HG03571 (cell line): ENCODE measurements around the gene SEZ6L2.
A peak's percentile ranks its signal among the peaks of the same experiment; 100 is the strongest.
"Not testable (repeated sequence)": the region's sequence is repeated elsewhere in the genome, so short reads cannot be mapped to it uniquely, and the experiment has no call there.

Source experiments
- ATAC-seq: cut with Tn5 transposase; IDR thresholded peaks from one replicate; pipeline ENCODE4 v1.9.1; 2021; ENCODE audit not compliant: unreplicated experiment

SEZ6L2 gene

GRCh38 chr16:29891525-29892457 lies 7.6 kb downstream of the SEZ6L2 start:
- ATAC-seq = no peak

DNA sequence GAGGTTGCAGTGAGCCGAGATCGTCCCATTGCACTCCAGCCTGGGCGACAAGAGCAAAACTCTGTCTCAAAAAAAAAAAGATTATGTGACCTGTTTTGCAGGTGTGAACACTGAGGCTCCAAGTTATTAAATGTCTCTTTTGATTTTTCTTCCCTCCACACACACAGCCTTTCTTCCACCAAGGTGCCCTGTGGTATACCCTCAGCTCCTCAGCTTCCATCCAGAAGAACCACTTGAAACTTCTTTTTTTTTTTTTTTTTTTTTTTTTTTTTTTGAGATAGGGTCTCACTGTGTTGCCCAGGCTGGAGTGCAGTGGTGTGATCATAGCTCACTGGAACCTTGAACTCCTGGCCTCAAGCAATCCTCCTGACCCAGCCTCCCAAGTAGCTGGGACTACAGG lies 10.0 kb downstream of the SEZ6L2 start:
- ATAC-seq = not testable (repeated sequence)

DNA sequence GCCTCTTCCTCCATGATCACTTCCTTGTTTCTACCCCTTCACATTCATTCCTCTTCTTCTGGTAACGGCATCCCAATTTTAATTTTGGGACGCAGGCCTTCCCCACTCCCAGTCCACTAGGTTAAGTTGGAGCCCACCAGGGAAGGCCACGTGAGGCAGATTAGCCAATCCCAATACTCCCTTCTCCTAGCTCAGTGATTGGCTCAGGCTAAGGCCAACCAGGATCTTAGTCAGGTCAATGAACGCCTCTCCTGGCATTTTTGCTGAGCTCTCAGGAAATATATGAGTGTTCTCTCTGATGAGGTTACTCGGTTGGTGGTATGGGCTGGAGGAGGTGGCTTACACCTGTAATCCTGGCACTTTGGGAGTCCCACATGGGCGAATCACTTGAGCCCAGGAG lies 15.4 kb downstream of the SEZ6L2 start:
- ATAC-seq = no peak

DNA sequence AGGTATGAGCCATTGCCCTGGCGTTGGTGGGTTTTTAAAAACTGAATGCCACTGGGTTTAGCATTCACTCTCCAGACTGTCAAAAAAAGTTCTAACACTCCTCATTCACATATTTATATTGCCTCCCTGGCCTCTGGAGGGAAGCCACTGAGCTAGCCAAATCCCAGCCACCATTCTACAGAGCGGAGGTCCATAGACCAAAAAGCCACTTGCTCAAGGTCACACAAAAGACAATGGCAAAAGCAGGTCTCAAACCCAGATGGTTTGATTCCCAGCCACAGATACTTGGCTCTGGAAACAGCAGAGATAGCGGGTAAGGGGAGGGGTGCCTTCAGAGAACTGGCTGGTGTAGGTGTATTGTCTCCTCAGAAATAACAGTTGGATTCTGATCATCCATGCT lies 18.3 kb downstream of the SEZ6L2 start:
- no peak for ATAC-seq

DNA sequence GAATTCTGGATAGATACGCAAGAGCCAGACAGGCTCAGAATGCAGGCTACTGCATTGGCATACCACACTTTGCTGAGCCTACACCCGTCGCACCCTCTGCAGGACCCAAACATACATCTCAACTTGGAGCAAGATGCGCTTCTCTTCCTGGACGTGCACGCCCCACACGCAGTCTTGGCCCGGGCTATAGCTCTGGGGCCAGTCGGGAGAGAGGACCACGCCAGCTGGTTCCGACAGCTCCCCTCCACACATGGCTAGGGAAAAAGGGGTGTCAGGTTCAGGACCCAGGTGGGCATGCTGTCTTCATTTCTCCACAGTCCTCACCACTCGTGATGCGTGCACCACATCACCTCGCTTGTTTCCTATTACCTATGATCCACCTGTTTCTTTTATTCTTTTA lies 21.2 kb downstream of the SEZ6L2 start:
- ATAC-seq = no peak

DNA sequence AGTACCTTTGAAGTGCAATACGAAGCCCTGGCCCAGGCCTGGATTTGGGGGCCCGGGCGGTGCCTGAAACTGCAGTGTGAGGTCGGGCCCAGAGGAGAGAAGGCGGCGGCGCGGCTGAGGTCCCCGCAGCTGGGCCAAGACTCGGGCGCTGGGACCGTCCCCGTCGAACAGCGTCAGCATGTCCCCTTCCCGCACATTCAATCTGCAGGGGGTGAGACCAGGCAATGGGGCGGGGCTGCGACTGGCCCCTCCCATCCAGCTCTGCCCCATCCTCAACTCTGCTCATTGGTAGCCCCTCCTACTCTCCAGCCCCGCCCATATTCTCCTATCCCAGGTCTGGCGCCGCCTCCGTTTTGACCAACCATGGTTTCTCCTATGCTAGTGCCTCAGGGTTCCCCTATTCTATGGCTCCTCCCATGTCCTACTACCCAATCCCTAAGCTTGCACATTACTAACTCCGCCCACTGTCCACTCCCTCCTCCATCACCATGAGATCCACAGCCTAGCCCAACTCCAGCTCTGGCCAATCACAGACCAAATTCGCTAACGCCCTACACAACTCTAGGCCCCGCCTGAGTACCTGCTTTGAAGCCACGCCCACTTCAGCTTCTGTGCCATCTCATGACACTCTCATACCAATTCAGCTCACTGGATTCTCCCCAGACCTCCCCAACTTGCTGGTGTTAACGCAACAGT lies 21.9 kb downstream of the SEZ6L2 start:
- ATAC-seq = no peak

DNA sequence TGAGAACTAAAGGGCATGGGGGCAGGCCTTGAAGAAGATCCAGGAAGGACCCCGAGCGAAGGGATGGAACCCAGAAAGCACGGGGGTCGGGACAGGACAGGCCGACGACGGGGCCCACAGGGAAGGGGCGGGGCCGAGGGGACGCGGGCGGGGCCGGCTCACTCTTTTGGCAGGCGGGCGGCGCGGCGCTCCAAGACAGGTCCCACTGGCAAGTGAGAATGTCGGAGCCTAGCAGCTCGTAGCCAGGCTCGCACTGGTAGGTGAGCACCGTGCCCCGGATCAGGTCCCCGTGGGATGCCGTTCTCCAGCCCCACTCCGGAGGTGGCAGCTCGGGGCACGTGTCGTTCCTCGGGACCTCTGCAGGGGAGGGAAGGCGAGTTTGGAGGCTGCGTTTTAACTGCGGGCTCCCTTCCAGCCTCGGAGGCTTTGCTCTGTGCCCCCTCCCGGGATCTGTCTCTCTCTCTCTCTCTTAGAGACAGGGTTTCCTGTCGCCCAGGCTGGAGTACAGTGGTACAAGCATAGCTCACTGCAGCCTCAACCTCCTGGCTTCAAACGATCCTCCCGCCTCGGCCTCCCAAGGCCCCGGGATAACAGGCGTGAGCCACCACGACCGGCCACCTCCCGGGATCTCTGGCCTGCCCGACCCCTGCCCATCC lies 22.6 kb downstream of the SEZ6L2 start:
- no peak for ATAC-seq

DNA sequence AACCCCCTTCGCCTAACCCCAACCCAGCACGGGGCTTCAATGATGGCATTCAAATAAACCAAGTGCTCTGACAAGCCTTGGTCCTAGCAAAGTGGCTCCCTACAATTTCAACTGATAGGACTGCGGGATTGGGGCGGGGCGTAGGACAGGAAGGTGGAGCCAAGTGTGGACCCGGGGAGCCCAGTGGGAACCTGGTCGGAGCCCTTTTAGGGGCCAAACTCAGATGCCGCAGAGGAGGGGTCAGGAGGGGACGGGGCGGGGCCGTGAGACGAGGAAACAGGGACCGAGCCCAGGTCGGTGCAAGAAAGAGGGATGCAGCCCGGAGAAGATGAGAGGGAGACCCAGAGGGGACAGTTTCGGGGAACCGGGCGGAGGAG lies 23.1 kb downstream of the SEZ6L2 start:
- ATAC-seq = no peak

DNA sequence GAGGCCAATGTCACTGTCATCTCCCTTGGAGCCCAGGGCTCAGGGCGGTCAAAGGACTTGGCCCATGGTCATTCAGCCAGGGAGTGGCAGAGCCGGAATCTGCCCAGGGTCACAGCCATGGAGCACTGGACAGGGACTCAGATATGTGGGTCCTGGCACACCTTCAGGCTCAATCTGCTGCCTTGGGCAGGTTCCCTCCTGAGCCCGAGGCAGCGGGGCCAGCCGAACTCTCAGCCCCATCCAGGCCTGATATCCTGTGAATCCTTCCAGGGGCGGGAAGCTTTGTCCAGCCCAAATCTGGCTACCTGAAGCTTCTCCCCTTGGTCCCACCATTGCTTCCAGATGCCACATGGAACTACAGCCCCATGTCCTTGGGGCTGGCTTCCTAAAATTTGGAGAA lies 24.1 kb downstream of the SEZ6L2 start:
- ATAC-seq = no peak

GRCh38 chr16:29873319-29873718 lies 26.0 kb downstream of the SEZ6L2 start:
- ATAC-seq = no peak

DNA sequence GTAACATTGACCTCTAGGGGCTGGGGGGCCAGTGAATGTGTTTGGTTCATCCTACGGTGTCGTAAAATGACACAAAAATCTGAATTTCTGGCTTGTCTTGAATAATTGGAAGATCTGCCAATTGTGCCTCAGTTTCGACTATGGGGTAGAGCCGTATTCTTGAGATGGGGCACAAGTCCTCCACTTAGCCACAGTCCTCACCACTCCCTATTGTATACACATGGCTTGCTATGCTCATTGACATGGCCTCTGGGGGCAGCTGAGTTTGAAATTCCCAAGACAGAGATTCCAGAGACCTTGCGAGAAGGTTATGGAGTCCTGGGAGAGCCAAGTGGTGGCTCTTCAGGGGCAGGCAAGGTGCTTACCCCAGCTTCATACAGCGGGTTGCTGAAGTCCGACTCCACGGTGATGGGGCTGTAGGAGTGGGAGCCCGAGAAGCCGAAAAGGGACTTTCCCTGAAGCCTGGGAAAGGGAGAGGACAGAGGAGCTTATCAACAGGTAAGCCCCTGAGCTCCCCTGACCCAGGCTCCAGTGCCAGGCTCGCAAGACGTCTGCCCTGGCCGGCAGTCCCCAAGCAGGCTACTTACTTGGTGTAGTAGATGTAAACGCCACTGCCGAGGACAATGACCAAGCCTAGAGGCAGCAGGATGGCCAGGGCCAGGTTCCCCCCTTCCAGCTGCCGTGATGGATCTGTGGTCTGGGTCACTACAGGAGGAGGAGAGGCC lies 27.4 kb downstream of the SEZ6L2 start:
- ATAC-seq = no peak

DNA sequence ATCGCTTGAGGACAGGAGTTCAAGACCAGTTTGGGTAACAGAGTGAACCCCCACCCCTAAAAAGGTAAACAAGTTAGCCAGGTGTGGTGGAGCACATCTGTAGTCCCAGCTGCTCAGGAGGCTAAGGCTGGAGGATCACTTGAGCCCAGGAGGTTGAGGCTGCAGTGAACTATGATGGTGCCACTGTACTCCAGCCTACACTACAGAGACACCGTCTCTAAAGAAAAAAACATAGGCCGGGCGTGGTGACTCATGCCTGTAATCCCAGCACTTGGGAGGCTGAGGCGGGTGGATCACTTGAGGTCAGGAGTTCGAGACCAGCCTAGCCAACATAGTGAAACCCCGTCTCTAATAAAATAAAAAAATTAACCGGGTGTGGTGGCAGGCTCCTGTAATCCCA lies 30.3 kb downstream of the SEZ6L2 start:
- not testable (repeated sequence) for ATAC-seq

DNA sequence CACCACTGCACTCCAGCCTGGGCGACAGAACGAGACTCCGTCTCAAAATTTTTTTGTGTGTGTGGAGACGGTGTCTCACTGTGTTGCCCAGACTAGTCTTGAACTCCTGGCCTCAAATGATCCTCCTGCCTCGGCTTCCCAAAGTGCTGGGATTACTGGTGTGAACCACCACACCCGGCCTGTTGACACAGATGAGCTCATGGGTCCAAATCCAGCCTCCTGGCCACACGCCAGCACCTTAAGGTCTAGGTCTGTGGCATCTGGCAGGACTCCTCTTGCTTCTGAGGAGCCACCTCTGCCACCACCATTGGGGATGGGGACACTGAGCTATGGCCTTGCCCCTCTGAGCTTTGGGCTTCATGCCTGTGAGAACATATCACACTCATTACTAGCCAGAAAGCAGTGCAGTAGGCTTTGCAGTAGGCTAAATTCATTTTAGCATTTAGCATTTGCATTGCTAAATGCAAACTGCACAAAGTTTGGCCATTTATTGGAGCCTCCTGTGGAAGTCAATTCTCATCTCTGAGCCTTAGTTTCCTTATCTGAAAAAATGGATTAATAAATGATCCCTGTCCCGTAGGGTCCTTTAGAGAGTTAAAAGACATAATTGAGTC lies 30.8 kb downstream of the SEZ6L2 start:
- ATAC-seq = no peak

- no peak for ATAC-seq
Observed at GRCh38 chr16:29864205-29864604, 35.1 kb downstream of the SEZ6L2 start.

GRCh38 chr16:29863669-29863984 lies 35.7 kb downstream of the SEZ6L2 start:
- ATAC-seq = no peak

GRCh38 chr16:29862884-29863668 lies 36.3 kb downstream of the SEZ6L2 start, which contains the start of gene CDIPT:
Gene CDIPT, minus strand, starts transcription at chr16:29863226. Its CDS starts 369 bp downstream, at chr16:29862857.
- ATAC-seq = peak; percentile 84

DNA sequence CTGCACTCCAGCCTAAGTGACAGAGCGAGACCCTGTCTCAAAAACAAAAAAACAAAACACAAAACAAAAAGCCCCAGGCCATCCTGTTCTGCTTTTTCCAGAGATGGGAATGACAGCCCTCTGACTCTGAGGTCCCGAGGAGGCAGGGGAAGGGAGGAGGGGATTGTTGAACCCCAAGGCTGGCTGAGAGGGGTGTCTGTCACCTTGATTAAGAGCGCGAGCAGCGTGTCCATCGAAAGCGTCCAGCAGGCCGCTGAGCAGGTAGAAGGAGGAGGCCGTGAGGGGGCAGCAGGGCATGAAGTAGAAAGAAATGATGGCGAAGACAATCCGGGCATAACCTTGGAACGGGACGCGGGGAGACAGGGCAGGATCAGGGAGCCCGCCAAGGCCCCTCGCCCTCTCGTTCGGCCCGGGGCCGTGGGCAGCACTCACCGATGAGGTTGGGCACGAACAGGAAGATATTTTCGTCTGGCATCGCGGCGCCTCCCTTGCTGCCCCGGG lies 36.9 kb downstream of the SEZ6L2 start:
- no peak for ATAC-seq

GRCh38 chr16:29860218-29860617 lies 39.1 kb downstream of the SEZ6L2 start:
- no peak for ATAC-seq

DNA sequence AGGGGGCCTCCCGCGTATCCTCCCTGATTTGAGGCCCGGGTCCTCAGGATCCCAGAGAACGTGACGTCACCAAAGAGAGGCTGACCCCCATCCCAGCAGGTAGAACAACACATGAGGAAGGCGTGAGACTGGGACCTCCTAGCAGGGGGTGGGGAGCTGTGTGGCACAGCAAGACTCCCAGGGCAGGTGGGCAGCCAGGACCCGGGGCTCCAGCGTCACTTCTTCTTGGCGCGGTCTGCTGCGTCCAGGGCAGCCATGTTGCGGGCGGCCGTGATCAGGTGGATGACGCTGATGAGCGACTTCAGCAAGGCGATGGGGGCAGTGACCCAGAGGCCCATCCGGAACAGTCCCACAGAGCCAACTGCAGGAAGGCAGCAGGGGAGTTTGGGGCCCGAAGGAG lies 40.4 kb downstream of the SEZ6L2 start:
- ATAC-seq = no peak
